IMR-90 (cell line): ENCODE measurements around the gene NR2C2. TPM values are rescaled to one million over a fixed set of nuclear protein-coding genes. Genes with fewer than 3 reads are reported as not detected.

ENCODE experiments used
- ATAC-seq: fragments of 200-7000 bp; cut with Tn5 transposase; 2 replicates; pipeline ENCODE4 v1.9.1; 2020; ENCODE audit warnings: low read depth, mild to moderate bottlenecking, moderate library complexity
- BruUV-seq: library from RNA; stranded (reverse); fragments of 400-500 nt; replicated peaks from 2 replicates; lab custom pipeline; 2021; lab: Mats Ljungman, UMichigan
- CTCF ChIA-PET: fragments of 300-600 bp; formaldehyde crosslinking; extraction: SDS; loops from one replicate; lab custom pipeline; 2021; ENCODE audit warnings: antibody characterized with exemption; lab: Yijun Ruan, JAX
- POLR2A ChIA-PET: fragments of 300-600 bp; sonication (Branson Sonifier 250); formaldehyde crosslinking; loops from one replicate; lab custom pipeline; 2022; ENCODE audit warnings: antibody characterized with exemption; ENCODE audit not compliant: unreplicated experiment; lab: Charles Lee
- DNase-seq: peaks from one replicate; pipeline ENCODE4 v3.0.0; 2013
- H2AFZ ChIP-seq: replicated peaks from 2 replicates; pipeline ENCODE3; 2013; ENCODE audit warnings: low read length, mild to moderate bottlenecking; ENCODE audit not compliant: poor library complexity
- H2AK5ac ChIP-seq: 2 replicates; pipeline ENCODE4 v1.6.1; 2013; ENCODE audit warnings: low read depth, low read length, inconsistent platforms
- H2AK9ac ChIP-seq: replicated peaks from 2 replicates; pipeline ENCODE3; 2013; ENCODE audit warnings: mild to moderate bottlenecking, low read depth, low read length, moderate library complexity; ENCODE audit not compliant: poor library complexity
- H2BK120ac ChIP-seq: 2 replicates; pipeline ENCODE4 v1.6.1; 2013; ENCODE audit warnings: low read depth, low read length, inconsistent platforms
- H2BK15ac ChIP-seq: 3 replicates; pipeline ENCODE4 v1.6.1; 2013; ENCODE audit warnings: low read depth, low read length, inconsistent platforms
- H2BK20ac ChIP-seq: 2 replicates; pipeline ENCODE4 v1.6.1; 2013; ENCODE audit warnings: low read depth, mild to moderate bottlenecking, inconsistent platforms, low read length, moderate library complexity
- H2BK5ac ChIP-seq: 2 replicates; pipeline ENCODE4 v1.6.1; 2013; ENCODE audit warnings: mild to moderate bottlenecking, low read depth, low read length, inconsistent platforms; ENCODE audit not compliant: poor library complexity, severe bottlenecking
- H3K14ac ChIP-seq: replicated peaks from 2 replicates; pipeline ENCODE4 v1.6.1; 2013; ENCODE audit warnings: low read depth, low read length, inconsistent platforms
- H3K18ac ChIP-seq: 2 replicates; pipeline ENCODE4 v1.6.1; 2013; ENCODE audit warnings: low read depth, low read length, control low read depth
- H3K23ac ChIP-seq: 2 replicates; pipeline ENCODE4 v1.6.1; 2013; ENCODE audit warnings: low read depth, low read length, inconsistent platforms
- H3K27ac ChIP-seq: 2 replicates; pipeline ENCODE4 v1.5.1; 2013; ENCODE audit warnings: mild to moderate bottlenecking, control low read depth, low read length; ENCODE audit not compliant: insufficient read depth
- H3K27me3 ChIP-seq: 2 replicates; pipeline ENCODE4 v1.6.1; 2013; ENCODE audit warnings: low read length; ENCODE audit not compliant: control insufficient read depth, insufficient read depth
- H3K36me3 ChIP-seq: 2 replicates; pipeline ENCODE4 v1.6.1; 2013; ENCODE audit warnings: low read length, mixed read lengths; ENCODE audit not compliant: control insufficient read depth, insufficient read depth
- H3K4ac ChIP-seq: 2 replicates; pipeline ENCODE4 v1.6.1; 2013; ENCODE audit warnings: low read depth, low read length, inconsistent platforms
- H3K4me1 ChIP-seq: 2 replicates; pipeline ENCODE4 v1.6.1; 2013; ENCODE audit warnings: low read length, mixed read lengths; ENCODE audit not compliant: control insufficient read depth, insufficient read depth
- H3K4me2 ChIP-seq: 2 replicates; pipeline ENCODE4 v1.6.1; 2013; ENCODE audit warnings: low read depth, mild to moderate bottlenecking, control low read depth, low read length, moderate library complexity
- H3K4me3 ChIP-seq: 2 replicates; pipeline ENCODE4 v1.5.1; 2013; ENCODE audit warnings: low read depth, mild to moderate bottlenecking, control low read depth, low read length, moderate library complexity; ENCODE audit not compliant: insufficient read depth
- H3K56ac ChIP-seq: 2 replicates; pipeline ENCODE4 v1.6.1; 2013; ENCODE audit warnings: low read length, inconsistent platforms; ENCODE audit not compliant: insufficient read depth; ENCODE audit errors: extremely low read depth
- H3K79me1 ChIP-seq, 2 experiments: 2 replicates each; pipeline ENCODE4 v1.6.1; 2013; ENCODE audit warnings: low read length in 2 of 2, inconsistent platforms in 1 of 2, low read depth in 1 of 2
- H3K9ac ChIP-seq: 2 replicates; pipeline ENCODE4 v1.6.1; 2013; ENCODE audit warnings: low read depth, low read length, control low read depth
- H3K9me1 ChIP-seq: 2 replicates; pipeline ENCODE4 v1.6.1; 2013; ENCODE audit warnings: low read length, inconsistent platforms; ENCODE audit not compliant: insufficient read depth
- H3K9me3 ChIP-seq: 2 replicates; pipeline ENCODE4 v1.6.1; 2013; ENCODE audit warnings: low read length; ENCODE audit not compliant: control insufficient read depth, insufficient read depth
- H4K20me1 ChIP-seq: 2 replicates; pipeline ENCODE4 v1.6.1; 2013; ENCODE audit warnings: low read length, inconsistent platforms; ENCODE audit not compliant: insufficient read depth
- H4K5ac ChIP-seq: 2 replicates; pipeline ENCODE4 v1.6.1; 2013; ENCODE audit warnings: mild to moderate bottlenecking, low read depth, low read length, control low read depth
- H4K8ac ChIP-seq, 2 experiments: 2 replicates each; pipeline ENCODE4 v1.6.1; 2013; ENCODE audit warnings: low read depth in 2 of 2, low read length in 2 of 2, control low read depth in 1 of 2, inconsistent platforms in 1 of 2
- H4K91ac ChIP-seq: 2 replicates; pipeline ENCODE4 v1.6.1; 2013; ENCODE audit warnings: low read depth, low read length, inconsistent platforms; ENCODE audit not compliant: insufficient read depth
- BHLHE40 ChIP-seq: fragments of 150-350 bp; IDR thresholded peaks from 2 replicates; pipeline ENCODE4 v1.6.1; 2016; ENCODE audit warnings: mild to moderate bottlenecking, low read depth, low read length
- CHD1 ChIP-seq: IDR thresholded peaks from 2 replicates; pipeline ENCODE4 v1.6.1; 2012; ENCODE audit warnings: low read depth, low read length, improper control_type of control experiment
- CTCF ChIP-seq: conservative IDR thresholded peaks from 2 replicates; pipeline ENCODE4 v1.5.1; 2012; ENCODE audit warnings: mild to moderate bottlenecking, low read depth, low read length, improper control_type of control experiment
- FOS ChIP-seq: fragments of 150-350 bp; IDR thresholded peaks from 2 replicates; pipeline ENCODE4 v1.6.1; 2016; ENCODE audit warnings: low read depth, low read length
- MAFK ChIP-seq: IDR thresholded peaks from 2 replicates; pipeline ENCODE4 v1.6.1; 2012; ENCODE audit warnings: low read depth, low read length, improper control_type of control experiment
- MAZ ChIP-seq: IDR thresholded peaks from 2 replicates; pipeline ENCODE4 v1.6.1; 2012; ENCODE audit warnings: low read depth, mild to moderate bottlenecking, low read length, improper control_type of control experiment, moderate library complexity, borderline replicate concordance
- MXI1 ChIP-seq: IDR thresholded peaks from 2 replicates; pipeline ENCODE4 v1.6.1; 2012; ENCODE audit warnings: low read depth, mild to moderate bottlenecking, low read length, moderate library complexity, borderline replicate concordance
- NFE2L2 ChIP-seq: fragments of 150-350 bp; IDR thresholded peaks from 2 replicates; pipeline ENCODE4 v1.6.1; 2016; ENCODE audit warnings: low read depth, mild to moderate bottlenecking, low read length
- RAD21 ChIP-seq: IDR thresholded peaks from 2 replicates; pipeline ENCODE4 v1.6.1; 2012; ENCODE audit warnings: low read length, improper control_type of control experiment
- RFX5 ChIP-seq: IDR thresholded peaks from 2 replicates; pipeline ENCODE4 v1.8.0; 2012; ENCODE audit warnings: low read depth, mild to moderate bottlenecking, low read length, moderate library complexity
- SMC3 ChIP-seq: fragments of 150-350 bp; IDR thresholded peaks from 2 replicates; pipeline ENCODE4 v1.6.1; 2016; ENCODE audit warnings: low read depth, mild to moderate bottlenecking, antibody characterized with exemption, low read length, moderate library complexity
- USF2 ChIP-seq: fragments of 150-350 bp; IDR thresholded peaks from 2 replicates; pipeline ENCODE4 v1.6.1; 2017; ENCODE audit warnings: mild to moderate bottlenecking, antibody characterized with exemption, low read length, low read depth
- WGBS, 2 experiments: methylation state at CpG; one replicate each; pipeline versions ENCODE4 v1.1.5 to v1.1.7; 2013; ENCODE audit warnings: missing lambda C conversion rate in 2 of 2; ENCODE audit not compliant: insufficient read length in 1 of 2; ENCODE audit errors: extremely low coverage in 2 of 2; 5-methylcytosine and 5-hydroxymethylcytosine counted together
- dilution Hi-C: fragments of 300-500 bp; cut with HindIII; formaldehyde crosslinking; loops from one replicate; pipeline ENCODE4 v1.14.3; 2018; ENCODE audit warnings: low sequenced_read_pairs; ENCODE audit not compliant: unreplicated experiment
- in situ Hi-C: fragments of 300-500 bp; cut with MboI; formaldehyde crosslinking; loops from 3 replicates; pipeline ENCODE4 v1.14.3; 2019; ENCODE audit warnings: low sequenced_read_pairs, inconsistent platforms, mixed read lengths
- intact Hi-C: fragments of 100-400 bp; cut with micrococcal nuclease; formaldehyde crosslinking; loops from 2 replicates; pipeline ENCODE4 v1.10.0; 2022
- polyA plus RNA-seq, 3 experiments: library from polyadenylated mRNA; depleted of rRNA; stranded (reverse); fragments of >200 nt; gene quantifications; 2 replicates each; pipeline ENCODE4 v1.2.3, GENCODE V29; 2012; ENCODE audit warnings: low replicate concordance in 1 of 3
- total RNA-seq: library from RNA; depleted of rRNA; stranded (reverse); fragments of >200 nt; gene quantifications from 2 replicates; pipeline ENCODE4 v1.2.3, GENCODE V29; 2012

NR2C2 gene
- total and polyA plus RNA-seq, 2 of the 4 experiments (the other 2 are of a cell fraction): 10.4 to 13.8 TPM

- H3K9me3 ChIP-seq: no peaks in the 10 kb centered on the region
- no peak overlapping the region for H2AK9ac ChIP-seq
- POLR2A ChIA-PET: no interaction called here
- 100% methylated on average over 2 of the region's 5 CpGs; no CpG with 5 or more reads in 1 of the 2 experiments for WGBS, 2 experiments
- no peak overlapping the region for H2BK20ac ChIP-seq
- dilution Hi-C loops (no loop called here), in situ Hi-C loops (no loop called here), intact Hi-C loops (no loop called here)
- no peak overlapping the region for H4K91ac ChIP-seq
- no TSS peak for BruUV-seq
- DNase-seq (no peak), ATAC-seq (no peak)
- no peak overlapping the region for H3K23ac ChIP-seq
- peaks cover 6% of the 10 kb centered on the region for H3K4me1 ChIP-seq
- H3K9ac ChIP-seq: no peak overlapping the region
- no peak overlapping the region for H3K4ac ChIP-seq
- H3K56ac ChIP-seq: no peak overlapping the region
- H3K4me3 ChIP-seq: no peak overlapping the region
- H3K79me1 ChIP-seq: peaks cover 22 to 24% of the 10 kb centered on the region in 2 experiments
- H3K4me2 ChIP-seq: no peak overlapping the region
- no peak overlapping the region for H2BK5ac ChIP-seq
- H2BK15ac ChIP-seq: no peak overlapping the region
- peaks cover 17% of the 10 kb centered on the region for H3K36me3 ChIP-seq
- H3K14ac ChIP-seq: no peak overlapping the region
- CTCF ChIA-PET: interaction anchor here (0.6 kb wide), 1 partner anchor 1713 kb away, joined by 3 read pairs; no protein-coding TSS in a partner anchor
- H4K8ac ChIP-seq: no peak overlapping the region
- no peak overlapping the region for H4K5ac ChIP-seq
- peaks cover 3% of the 10 kb centered on the region; the same call in 1 of the 2 replicates for H3K9me1 ChIP-seq
- TF ChIP-seq BHLHE40 (no peak), FOS (no peak), MAFK (no peak), USF2 (no peak), MXI1 (no peak), RAD21 (no peak), RFX5 (no peak), SMC3 (no peak), CHD1 (no peak), CTCF (no peak), MAZ (no peak), NFE2L2 (no peak)
- H2BK120ac ChIP-seq: no peak overlapping the region
- no peak overlapping the region for H3K18ac ChIP-seq
- H4K20me1 ChIP-seq: no peaks in the 10 kb centered on the region
- H2AFZ ChIP-seq: no peak overlapping the region
- H3K27me3 ChIP-seq: no peaks in the 10 kb centered on the region
- no peak overlapping the region for H3K27ac ChIP-seq
- no peak overlapping the region for H2AK5ac ChIP-seq
These were observed 146.9 kb downstream of the NR2C2 start for GRCh38 chr3:15094187-15094875.
